ENCODE data around the gene TSPAN3. TPM values are rescaled to one million over a fixed set of nuclear protein-coding genes. Genes with fewer than 3 reads are reported as not detected.

TSPAN3 gene
- total RNA-seq, 1 experiment from 2014 or later, result 140 TPM

- no TSS peak for BruUV-seq (replicated peaks)
- no peak overlapping the region for H3K27ac ChIP-seq (ENCODE audit: low read length)
- H3F3A ChIP-seq (ENCODE audit: low read length, unreplicated experiment), result no peaks in the 10 kb centered on the region
- H3K27me3 ChIP-seq (ENCODE audit: low read length), result no peaks in the 10 kb centered on the region
- no peaks in the 10 kb centered on the region for H3K9me2 ChIP-seq (replicated peaks; ENCODE audit: low read length)
- no peak overlapping the region for H3K4me3 ChIP-seq (ENCODE audit: low read length)
- H3K4me1 ChIP-seq (ENCODE audit: insufficient read depth, low read length), result peaks cover 2% of the 10 kb centered on the region; the same call in 1 of the 2 replicates
- no peak for DNase-seq
- intact Hi-C loops (cut with micrococcal nuclease), result no loop called here
- CTCF ChIA-PET, result no interaction called here
- no peak overlapping the region for H3K4me2 ChIP-seq (ENCODE audit: low read length)
- ATAC-seq, result no peak
- H3K79me2 ChIP-seq (ENCODE audit: low read length), result no peaks in the 10 kb centered on the region
- H3K36me3 ChIP-seq (ENCODE audit: low read depth, low read length), result no peaks in the 10 kb centered on the region
- H3K9me3 ChIP-seq (ENCODE audit: low read length), result no peaks in the 10 kb centered on the region
- no peak overlapping the region for H3K9ac ChIP-seq (ENCODE audit: low read length)
- TF ChIP-seq CTCF (conservative IDR thresholded peaks at IDR 0.05; ENCODE audit: low read depth, low read length), result no peak; the same call in 1 of the 2 replicates
- POLR2A ChIA-PET (ENCODE audit: unreplicated experiment), result no interaction called here
- no peak overlapping the region for H2AFZ ChIP-seq (ENCODE audit: low read length)
- no peaks in the 10 kb centered on the region for H4K20me1 ChIP-seq (ENCODE audit: low read length)
Measured at GRCh38 chr15:77112838-77113504, 42.1 kb upstream of the TSPAN3 start.

- Histone ChIP-seq H3K9me3 (ENCODE audit: low read length) (no peaks in the 10 kb centered on the region), H3K4me2 (ENCODE audit: low read length) (no peak overlapping the region), H3K27me3 (ENCODE audit: low read length) (no peaks in the 10 kb centered on the region), H3K27ac (ENCODE audit: low read length) (no peak overlapping the region), H3K9ac (ENCODE audit: low read length) (no peak overlapping the region), H3K9me2 (replicated peaks; ENCODE audit: low read length) (no peaks in the 10 kb centered on the region), H3F3A (ENCODE audit: low read length, unreplicated experiment) (no peaks in the 10 kb centered on the region), H3K36me3 (ENCODE audit: low read depth, low read length) (no peaks in the 10 kb centered on the region), H2AFZ (ENCODE audit: low read length) (no peak overlapping the region), H3K4me3 (ENCODE audit: low read length) (no peak overlapping the region), H3K79me2 (ENCODE audit: low read length) (no peaks in the 10 kb centered on the region), H4K20me1 (ENCODE audit: low read length) (no peaks in the 10 kb centered on the region), H3K4me1 (ENCODE audit: insufficient read depth, low read length) (peaks cover 4% of the 10 kb centered on the region; the same call in 1 of the 2 replicates)
- no TSS peak for BruUV-seq (replicated peaks)
- DNase-seq, result no peak
- POLR2A ChIA-PET (ENCODE audit: unreplicated experiment), result no interaction called here
- no peak for TF ChIP-seq CTCF (conservative IDR thresholded peaks at IDR 0.05; ENCODE audit: low read depth, low read length)
- TF ChIP-seq EZH2 (IDR thresholded peaks at IDR 0.05; ENCODE audit: low read length, unreplicated experiment), result no peak
- no peak for TF ChIP-seq EZH2phosphoT487 (IDR thresholded peaks at IDR 0.05; ENCODE audit: borderline replicate concordance, low read length)
- intact Hi-C loops (cut with micrococcal nuclease), result no loop called here
- ATAC-seq, result no peak
- CTCF ChIA-PET, result no interaction called here
Measured at GRCh38 chr15:77111789-77112188, 40.9 kb upstream of the TSPAN3 start.

GRCh38 chr15:77107531-77108355, 36.8 kb upstream of the TSPAN3 start:
- Histone ChIP-seq H4K20me1 (ENCODE audit: low read length) (no peaks in the 10 kb centered on the region), H3K4me2 (ENCODE audit: low read length) (peak overlapping the region; percentile 30; the same call in 1 of the 2 replicates), H3F3A (ENCODE audit: low read length, unreplicated experiment) (no peaks in the 10 kb centered on the region), H3K9me2 (replicated peaks; ENCODE audit: low read length) (no peaks in the 10 kb centered on the region), H3K27ac (ENCODE audit: low read length) (no peak overlapping the region), H3K9ac (ENCODE audit: low read length) (no peak overlapping the region), H3K27me3 (ENCODE audit: low read length) (no peaks in the 10 kb centered on the region), H2AFZ (ENCODE audit: low read length) (no peak overlapping the region), H3K9me3 (ENCODE audit: low read length) (no peaks in the 10 kb centered on the region), H3K79me2 (ENCODE audit: low read length) (no peaks in the 10 kb centered on the region), H3K4me3 (ENCODE audit: low read length) (no peak overlapping the region), H3K4me1 (ENCODE audit: insufficient read depth, low read length) (peaks cover 4% of the 10 kb centered on the region; the same call in 1 of the 2 replicates), H3K36me3 (ENCODE audit: low read depth, low read length) (no peaks in the 10 kb centered on the region)
- peak; percentile 80 for TF ChIP-seq CTCF (conservative IDR thresholded peaks at IDR 0.05; ENCODE audit: low read depth, low read length)
- TF ChIP-seq EZH2 (IDR thresholded peaks at IDR 0.05; ENCODE audit: low read length, unreplicated experiment), result no peak
- TF ChIP-seq EZH2phosphoT487 (IDR thresholded peaks at IDR 0.05; ENCODE audit: borderline replicate concordance, low read length), result no peak
- ChIA-PET POLR2A (ENCODE audit: unreplicated experiment) (no interaction called here), CTCF (interaction anchor here (0.7 kb wide), 1 partner anchor 389 kb away, joined by 3 read pairs; no protein-coding TSS in a partner anchor)
- BruUV-seq (replicated peaks), result no TSS peak
- intact Hi-C loops (cut with micrococcal nuclease), result no loop called here
- peak; percentile 97 for ATAC-seq
- DNase-seq, result peak; percentile 69

Data from PC-3 (cell line).